ENCODE data around the gene MACF1.

DNA sequence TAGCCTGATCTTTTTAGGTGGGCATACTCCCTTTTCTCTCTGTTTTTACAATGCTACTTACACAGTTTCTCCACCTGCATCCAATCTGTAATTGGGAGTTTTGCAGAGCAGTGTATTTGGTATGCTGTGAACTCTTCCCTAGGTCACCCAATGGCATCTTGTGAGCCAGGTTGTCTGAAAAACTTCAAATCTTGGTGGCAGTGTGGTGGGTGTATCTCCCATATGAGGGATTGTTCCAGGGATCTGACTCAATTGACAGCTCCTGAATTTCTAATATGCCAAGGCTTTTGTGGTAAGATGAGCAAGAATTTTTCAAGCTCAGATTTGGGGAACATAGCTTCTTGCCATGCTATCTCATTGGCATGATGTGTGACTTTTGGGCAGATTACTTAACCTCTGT, 47.2 kb upstream of the MACF1 start:
- TF ChIP-seq, protein P1, sequence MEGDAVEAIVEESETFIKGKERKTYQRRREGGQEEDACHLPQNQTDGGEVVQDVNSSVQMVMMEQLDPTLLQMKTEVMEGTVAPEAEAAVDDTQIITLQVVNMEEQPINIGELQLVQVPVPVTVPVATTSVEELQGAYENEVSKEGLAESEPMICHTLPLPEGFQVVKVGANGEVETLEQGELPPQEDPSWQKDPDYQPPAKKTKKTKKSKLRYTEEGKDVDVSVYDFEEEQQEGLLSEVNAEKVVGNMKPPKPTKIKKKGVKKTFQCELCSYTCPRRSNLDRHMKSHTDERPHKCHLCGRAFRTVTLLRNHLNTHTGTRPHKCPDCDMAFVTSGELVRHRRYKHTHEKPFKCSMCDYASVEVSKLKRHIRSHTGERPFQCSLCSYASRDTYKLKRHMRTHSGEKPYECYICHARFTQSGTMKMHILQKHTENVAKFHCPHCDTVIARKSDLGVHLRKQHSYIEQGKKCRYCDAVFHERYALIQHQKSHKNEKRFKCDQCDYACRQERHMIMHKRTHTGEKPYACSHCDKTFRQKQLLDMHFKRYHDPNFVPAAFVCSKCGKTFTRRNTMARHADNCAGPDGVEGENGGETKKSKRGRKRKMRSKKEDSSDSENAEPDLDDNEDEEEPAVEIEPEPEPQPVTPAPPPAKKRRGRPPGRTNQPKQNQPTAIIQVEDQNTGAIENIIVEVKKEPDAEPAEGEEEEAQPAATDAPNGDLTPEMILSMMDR (IDR thresholded peaks at IDR 0.05): no peak
- TF ChIP-seq EZH2 (IDR thresholded peaks at IDR 0.05): no peak

All from neural progenitor cell (in vitro differentiated cells).